MM.1S (cell line): Measurements from ENCODE around the gene RPTOR.

Experiments used
- EZH2 ChIP-seq: fragments of 300-600 bp; sonication (generic); optimal IDR thresholded peaks from 2 replicates; pipeline ENCODE3; 2017; ENCODE audit warnings: low read depth, mild to moderate bottlenecking, antibody characterized with exemption, low read length, mixed read lengths
- EZH2phosphoT487 ChIP-seq: fragments of 300-600 bp; sonication (generic); IDR thresholded peaks from 2 replicates; pipeline ENCODE4 v1.6.1; 2018; ENCODE audit warnings: antibody characterized with exemption, low read length
- TF ChIP-seq, protein P1 (sequence below): fragments of 300-600 bp; sonication (generic); IDR thresholded peaks from 2 replicates; pipeline ENCODE4 v1.5.1; 2016; ENCODE audit warnings: antibody characterized with exemption, low read length, mixed read lengths

DNA sequence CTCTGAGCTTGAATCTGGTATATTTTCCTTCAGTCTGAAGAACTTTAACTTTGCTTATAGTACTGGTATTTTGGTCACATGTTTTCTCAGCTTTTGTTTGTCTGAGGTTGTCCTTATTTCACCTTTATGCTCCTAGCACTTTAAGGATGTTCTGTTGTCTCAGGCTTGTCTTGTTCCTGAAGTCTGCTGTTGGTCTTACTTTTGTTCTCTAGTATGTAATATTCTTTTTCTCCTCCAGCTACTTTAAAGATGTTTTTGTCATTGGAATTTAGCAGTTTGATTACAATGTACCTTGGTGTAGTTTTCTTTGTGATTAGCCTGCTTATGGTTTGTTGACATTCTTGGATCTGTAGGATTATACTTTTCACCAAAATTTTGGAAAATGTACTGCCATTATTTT lies 23.6 kb downstream of the RPTOR start:
- TF ChIP-seq, protein P1, sequence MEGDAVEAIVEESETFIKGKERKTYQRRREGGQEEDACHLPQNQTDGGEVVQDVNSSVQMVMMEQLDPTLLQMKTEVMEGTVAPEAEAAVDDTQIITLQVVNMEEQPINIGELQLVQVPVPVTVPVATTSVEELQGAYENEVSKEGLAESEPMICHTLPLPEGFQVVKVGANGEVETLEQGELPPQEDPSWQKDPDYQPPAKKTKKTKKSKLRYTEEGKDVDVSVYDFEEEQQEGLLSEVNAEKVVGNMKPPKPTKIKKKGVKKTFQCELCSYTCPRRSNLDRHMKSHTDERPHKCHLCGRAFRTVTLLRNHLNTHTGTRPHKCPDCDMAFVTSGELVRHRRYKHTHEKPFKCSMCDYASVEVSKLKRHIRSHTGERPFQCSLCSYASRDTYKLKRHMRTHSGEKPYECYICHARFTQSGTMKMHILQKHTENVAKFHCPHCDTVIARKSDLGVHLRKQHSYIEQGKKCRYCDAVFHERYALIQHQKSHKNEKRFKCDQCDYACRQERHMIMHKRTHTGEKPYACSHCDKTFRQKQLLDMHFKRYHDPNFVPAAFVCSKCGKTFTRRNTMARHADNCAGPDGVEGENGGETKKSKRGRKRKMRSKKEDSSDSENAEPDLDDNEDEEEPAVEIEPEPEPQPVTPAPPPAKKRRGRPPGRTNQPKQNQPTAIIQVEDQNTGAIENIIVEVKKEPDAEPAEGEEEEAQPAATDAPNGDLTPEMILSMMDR = no peak
- TF ChIP-seq EZH2 = no peak
- no peak for TF ChIP-seq EZH2phosphoT487
